ENCODE data around the gene NT5DC3. TPM values are rescaled to one million over a fixed set of nuclear protein-coding genes. Genes with fewer than 3 reads are reported as not detected.

Gene NT5DC3
- total RNA-seq, 1 donor: 22.9 TPM

DNA sequence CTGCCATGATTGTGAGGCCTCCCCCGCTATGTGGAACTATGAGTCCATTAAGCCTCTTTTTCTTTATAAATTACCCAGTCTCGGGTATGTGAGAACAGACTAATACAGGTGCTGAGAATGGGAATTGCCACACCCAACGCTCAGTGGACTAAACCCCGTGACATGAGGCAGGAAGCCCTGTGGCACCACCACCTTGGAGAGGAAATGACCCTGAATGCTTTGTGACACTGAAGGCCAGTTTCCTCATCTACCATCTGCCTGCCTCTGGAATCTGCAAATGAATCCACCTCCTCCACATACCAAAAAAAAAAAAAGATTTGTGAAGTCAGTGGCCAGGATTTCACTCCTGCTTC lies 41.6 kb downstream of the NT5DC3 start:
- DNase-seq (ENCODE audit: low read depth): no peak
- TF ChIP-seq, protein P1, sequence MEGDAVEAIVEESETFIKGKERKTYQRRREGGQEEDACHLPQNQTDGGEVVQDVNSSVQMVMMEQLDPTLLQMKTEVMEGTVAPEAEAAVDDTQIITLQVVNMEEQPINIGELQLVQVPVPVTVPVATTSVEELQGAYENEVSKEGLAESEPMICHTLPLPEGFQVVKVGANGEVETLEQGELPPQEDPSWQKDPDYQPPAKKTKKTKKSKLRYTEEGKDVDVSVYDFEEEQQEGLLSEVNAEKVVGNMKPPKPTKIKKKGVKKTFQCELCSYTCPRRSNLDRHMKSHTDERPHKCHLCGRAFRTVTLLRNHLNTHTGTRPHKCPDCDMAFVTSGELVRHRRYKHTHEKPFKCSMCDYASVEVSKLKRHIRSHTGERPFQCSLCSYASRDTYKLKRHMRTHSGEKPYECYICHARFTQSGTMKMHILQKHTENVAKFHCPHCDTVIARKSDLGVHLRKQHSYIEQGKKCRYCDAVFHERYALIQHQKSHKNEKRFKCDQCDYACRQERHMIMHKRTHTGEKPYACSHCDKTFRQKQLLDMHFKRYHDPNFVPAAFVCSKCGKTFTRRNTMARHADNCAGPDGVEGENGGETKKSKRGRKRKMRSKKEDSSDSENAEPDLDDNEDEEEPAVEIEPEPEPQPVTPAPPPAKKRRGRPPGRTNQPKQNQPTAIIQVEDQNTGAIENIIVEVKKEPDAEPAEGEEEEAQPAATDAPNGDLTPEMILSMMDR (IDR thresholded peaks at IDR 0.05; ENCODE audit: insufficient read depth, low read depth, low read length): no peak
- H3K4me3 ChIP-seq (ENCODE audit: low read depth, low read length): no peak overlapping the region

DNA sequence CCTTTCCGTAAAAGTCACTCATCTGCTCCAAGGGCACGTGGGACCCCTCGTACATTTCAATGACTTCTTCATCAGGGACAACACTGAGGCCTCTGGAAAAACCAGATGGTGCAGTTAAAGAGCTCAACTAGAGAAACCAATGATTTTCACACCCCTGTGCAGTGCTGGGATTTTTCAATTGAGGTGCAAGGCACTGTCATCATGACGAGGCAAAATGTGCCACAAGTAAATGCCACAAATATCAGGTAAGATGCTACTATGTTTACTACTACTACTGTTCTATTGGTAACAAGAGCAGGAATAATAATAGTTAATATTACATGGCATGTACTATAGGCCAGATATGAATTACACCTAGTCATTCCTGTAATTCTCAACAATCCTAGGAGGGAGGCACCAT lies 42.4 kb downstream of the NT5DC3 start:
- H3K4me3 ChIP-seq (ENCODE audit: low read depth, low read length): no peak overlapping the region
- TF ChIP-seq, protein P1 (IDR thresholded peaks at IDR 0.05; ENCODE audit: insufficient read depth, low read depth, low read length): no peak
- no peak for DNase-seq (ENCODE audit: low read depth)

DNA sequence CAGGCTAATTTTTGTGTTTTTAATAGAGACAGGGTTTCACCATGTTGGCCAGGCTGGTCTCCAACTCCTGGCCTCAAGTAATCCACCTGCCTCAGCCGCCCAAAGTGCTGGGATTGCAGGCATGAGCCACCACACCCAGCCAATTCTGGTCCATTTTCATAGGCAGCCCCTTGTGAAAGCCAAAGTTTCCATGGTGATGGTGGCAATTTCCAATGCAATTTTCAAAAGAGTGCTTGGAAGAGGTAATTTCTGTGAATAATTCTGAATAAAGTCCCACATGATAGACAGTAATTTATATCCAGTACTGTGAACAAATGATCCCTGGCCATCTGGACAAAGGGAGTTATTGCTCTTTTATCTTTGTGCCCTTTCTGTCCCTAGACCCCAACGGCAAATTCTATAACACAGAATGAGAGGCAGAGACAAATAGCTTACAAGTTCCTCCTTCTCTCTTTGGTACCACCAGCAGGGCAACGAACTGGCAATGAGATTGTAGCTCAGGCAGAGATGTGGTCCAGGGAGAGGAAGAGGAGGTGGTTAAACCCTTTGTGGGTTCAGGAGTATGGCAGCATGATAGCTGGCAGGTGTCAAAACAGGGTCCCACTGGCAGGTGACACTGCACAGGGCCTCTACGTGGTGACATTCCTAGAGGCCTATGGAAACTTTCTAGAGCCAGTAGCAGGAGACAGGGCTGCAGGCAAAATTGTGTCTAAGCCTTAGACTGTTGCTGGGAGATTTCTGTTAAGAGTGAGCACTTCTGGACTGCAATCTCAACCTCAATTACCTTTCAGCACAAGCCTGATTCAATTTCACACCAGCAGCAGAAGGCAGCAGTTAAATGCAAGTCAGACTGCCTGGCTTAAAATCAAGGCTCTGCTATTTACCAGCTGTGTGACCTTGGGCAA lies 46.5 kb downstream of the NT5DC3 start:
- H3K4me3 ChIP-seq (ENCODE audit: low read depth, low read length): no peak overlapping the region
- TF ChIP-seq, protein P1 (IDR thresholded peaks at IDR 0.05; ENCODE audit: insufficient read depth, low read depth, low read length): no peak
- DNase-seq (ENCODE audit: low read depth): no peak

DNA sequence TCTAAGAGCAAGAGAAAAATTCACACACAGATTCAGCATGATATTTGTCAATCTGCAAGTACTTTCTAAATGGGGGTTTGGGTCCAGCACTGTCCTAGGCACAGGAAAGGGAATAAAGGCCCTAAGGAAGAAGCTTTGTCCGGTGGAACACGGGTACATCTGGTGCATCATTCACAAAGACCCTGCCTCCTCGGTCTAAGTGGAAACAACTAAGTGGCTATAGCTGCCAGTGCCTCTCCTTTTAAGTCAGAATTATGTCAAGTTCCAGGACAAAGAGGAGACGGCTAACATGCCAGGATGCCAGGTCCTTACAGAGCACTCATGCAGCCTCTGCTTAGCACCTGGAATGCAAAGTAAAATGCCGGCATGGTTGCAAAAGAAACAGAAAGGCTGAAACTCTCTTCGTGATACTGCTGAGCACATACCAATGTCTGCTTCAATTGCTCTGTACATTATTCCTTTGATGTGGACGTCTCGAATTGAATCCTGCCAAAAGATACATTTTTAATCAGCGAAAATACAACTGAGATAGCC lies 47.5 kb downstream of the NT5DC3 start:
- H3K4me3 ChIP-seq (ENCODE audit: low read depth, low read length): no peak overlapping the region
- TF ChIP-seq, protein P1 (IDR thresholded peaks at IDR 0.05; ENCODE audit: insufficient read depth, low read depth, low read length): no peak
- DNase-seq (ENCODE audit: low read depth): no peak

DNA sequence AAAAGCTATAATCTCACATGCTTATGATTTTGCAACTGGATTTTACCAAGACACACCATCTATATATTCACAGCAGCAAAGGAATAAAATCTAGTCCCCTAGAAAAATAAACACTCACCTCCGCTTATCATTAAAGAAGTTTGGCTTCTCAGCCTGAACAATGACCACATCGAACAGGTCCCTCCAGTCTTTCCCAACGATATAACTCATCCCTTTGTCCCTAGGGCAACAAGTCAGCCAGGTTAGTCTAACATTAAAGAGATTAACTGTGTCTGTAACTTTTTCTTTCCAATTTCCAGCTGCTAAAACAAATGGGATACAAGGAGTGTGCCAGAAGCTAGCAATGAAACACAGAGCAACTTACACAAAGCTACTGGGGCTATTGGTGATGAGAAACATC lies 48.0 kb downstream of the NT5DC3 start:
- H3K4me3 ChIP-seq (ENCODE audit: low read depth, low read length): no peak overlapping the region
- no peak for DNase-seq (ENCODE audit: low read depth)
- TF ChIP-seq, protein P1 (IDR thresholded peaks at IDR 0.05; ENCODE audit: insufficient read depth, low read depth, low read length): no peak

DNA sequence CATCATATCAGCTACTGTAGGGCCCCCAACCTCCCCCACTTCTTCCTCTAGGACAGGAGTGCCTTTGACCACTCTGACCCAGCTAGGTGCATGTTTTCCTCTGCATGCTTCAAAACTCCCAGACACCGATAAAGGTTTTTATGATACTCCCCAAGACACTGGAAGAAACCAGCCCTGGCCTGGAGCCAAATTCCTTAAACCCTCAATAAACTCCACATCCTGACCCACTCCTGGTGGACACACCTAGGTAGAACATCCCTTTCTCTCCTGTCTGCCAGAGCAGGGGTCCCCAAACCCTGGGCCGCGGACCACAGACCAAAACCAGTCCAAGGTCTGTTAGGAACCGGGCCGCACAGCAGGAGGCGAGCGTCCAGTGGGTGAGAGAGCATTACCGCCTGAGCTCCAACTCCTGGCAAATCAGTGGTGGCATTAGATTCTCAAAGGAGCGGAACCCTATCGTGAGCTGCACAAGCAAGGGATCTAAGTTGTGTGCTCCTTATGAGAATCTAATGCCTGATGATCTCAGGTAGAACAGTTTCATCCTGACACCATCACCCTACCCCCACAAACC lies 49.6 kb downstream of the NT5DC3 start:
- no peak for DNase-seq (ENCODE audit: low read depth)
- TF ChIP-seq, protein P1 (IDR thresholded peaks at IDR 0.05; ENCODE audit: insufficient read depth, low read depth, low read length): no peak
- H3K4me3 ChIP-seq (ENCODE audit: low read depth, low read length): no peak overlapping the region

Data from fibroblast of villous mesenchyme (primary cell).